Measurements from ENCODE around the gene PATL2. TPM values are rescaled to one million over a fixed set of nuclear protein-coding genes. Genes with fewer than 3 reads are reported as not detected.

PATL2 gene
- total RNA-seq, 6 experiments from 2014 or later: 0.28 to 1.9 (median 0.71) TPM

GRCh38 chr15:44670087-44670950 lies 40.8 kb downstream of the PATL2 start:
- Histone ChIP-seq H3K4me1 (no peaks in the 10 kb centered on the region), H3K4me3 (no peak overlapping the region), H3K36me3 (no peaks in the 10 kb centered on the region), H3K27ac (no peak overlapping the region), H3K9me3 (no peaks in the 10 kb centered on the region), H3K27me3 (no peaks in the 10 kb centered on the region)
- DNase-seq (no peak), ATAC-seq (no peak)
- TF ChIP-seq CTCF (IDR thresholded peaks at IDR 0.05) (no peak), POLR2A (IDR thresholded peaks at IDR 0.05) (no peak)
- 88% methylated on average over 6 of the region's 6 CpGs for WGBS (ENCODE audit: insufficient coverage, low coverage, low lambda C conversion rate, missing lambda C conversion rate)
- intact Hi-C loops (cut with DNase I): no loop called here

DNA sequence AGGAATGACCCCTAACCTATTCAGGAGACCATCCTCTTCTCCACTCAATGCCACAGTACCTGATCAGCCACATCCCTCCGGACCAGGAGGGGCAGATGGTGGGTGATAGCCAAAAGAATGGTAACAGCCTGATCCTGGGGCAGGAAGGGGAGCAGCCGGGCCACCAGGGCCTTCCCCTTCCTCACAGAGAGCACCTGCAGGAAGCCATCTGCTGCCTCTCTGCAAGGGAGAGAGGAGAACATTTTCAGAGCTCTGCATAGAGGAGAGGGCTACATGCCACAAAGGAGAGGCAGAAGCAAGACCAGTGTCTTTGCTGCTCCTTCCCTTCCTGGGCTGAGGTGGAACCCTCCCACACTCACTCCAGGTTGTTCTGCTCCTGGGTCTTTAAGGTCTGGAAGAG lies 42.2 kb downstream of the PATL2 start:
- Histone ChIP-seq H3K27me3 (no peaks in the 10 kb centered on the region), H3K36me3 (no peaks in the 10 kb centered on the region), H3K4me3 (no peak overlapping the region), H3K4me1 (peaks cover 0 to 3% (median 0%) of the 10 kb centered on the region in 4 donors), H3K9me3 (no peaks in the 10 kb centered on the region), H3K27ac (no peak overlapping the region)
- ATAC-seq: no peak
- intact Hi-C loops (cut with DNase I): loop anchor here (10.0 kb wide), 1 partner anchor 66 kb away; the partner anchor contains the start of gene TRIM69 (in 2 of the 2)
- no peak for TF ChIP-seq POLR2A (IDR thresholded peaks at IDR 0.05)
- TF ChIP-seq CTCF (IDR thresholded peaks at IDR 0.05): no peak
- no peak for DNase-seq
- 35% methylated on average over 2 of the region's 2 CpGs for WGBS (ENCODE audit: insufficient coverage, low coverage, low lambda C conversion rate, missing lambda C conversion rate)

DNA sequence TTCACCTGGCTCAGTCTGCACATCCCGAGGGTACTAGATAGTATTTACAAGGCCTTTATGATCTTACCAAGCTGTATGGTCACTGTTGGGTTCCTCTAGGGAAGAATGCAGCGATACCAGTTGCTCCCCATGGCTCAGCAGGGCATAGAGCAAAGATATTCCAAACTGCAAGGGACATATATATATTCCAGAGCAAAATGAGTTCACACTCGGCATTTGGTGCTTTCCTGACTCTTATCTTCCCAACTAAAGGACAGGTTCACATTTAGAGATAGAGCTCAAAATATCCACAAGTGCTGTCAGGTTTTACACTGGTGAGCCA lies 44.1 kb downstream of the PATL2 start:
- Histone ChIP-seq H3K36me3 (no peaks in the 10 kb centered on the region), H3K4me1 (peaks cover 0 to 11% (median 2%) of the 10 kb centered on the region in 4 donors), H3K9me3 (no peaks in the 10 kb centered on the region), H3K27me3 (no peaks in the 10 kb centered on the region), H3K27ac (no peak overlapping the region), H3K4me3 (no peak overlapping the region)
- TF ChIP-seq POLR2A (IDR thresholded peaks at IDR 0.05): no peak
- TF ChIP-seq CTCF (IDR thresholded peaks at IDR 0.05): no peak
- intact Hi-C loops (cut with DNase I): loop anchor here (10.0 kb wide), 1 partner anchor 68 kb away; the partner anchor contains the start of gene TRIM69 (in 2 of the 2)
- DNase-seq (no peak), ATAC-seq (no peak)
- 50% methylated on average over 3 of the region's 3 CpGs for WGBS (ENCODE audit: insufficient coverage, low coverage, low lambda C conversion rate, missing lambda C conversion rate)

GRCh38 chr15:44666210-44667038 lies 44.7 kb downstream of the PATL2 start:
- no peaks in the 10 kb centered on the region for H3K9me3 ChIP-seq
- H3K36me3 ChIP-seq: no peaks in the 10 kb centered on the region
- no peak for DNase-seq
- TF ChIP-seq POLR2A (IDR thresholded peaks at IDR 0.05) (no peak), CTCF (IDR thresholded peaks at IDR 0.05) (no peak)
- peaks cover 0 to 16% (median 5%) of the 10 kb centered on the region in 4 donors for H3K4me1 ChIP-seq
- intact Hi-C loops (cut with DNase I): loop anchor here (10.0 kb wide), 1 partner anchor 68 kb away; the partner anchor contains the start of gene TRIM69 (in 2 of the 2)
- no peaks in the 10 kb centered on the region for H3K27me3 ChIP-seq
- no peak for ATAC-seq
- no peak overlapping the region for H3K4me3 ChIP-seq
- H3K27ac ChIP-seq: no peak overlapping the region
- WGBS (ENCODE audit: insufficient coverage, low coverage, low lambda C conversion rate, missing lambda C conversion rate): 32% methylated on average over 5 of the region's 5 CpGs

All from right lobe of liver (tissue), 6 donors.